Smooth muscle cell (in vitro differentiated cells): ENCODE measurements around the gene ZNF101. TPM values are rescaled to one million over a fixed set of nuclear protein-coding genes. Genes with fewer than 3 reads are reported as not detected.

Experiments used
- DNase-seq: peaks from one replicate; lab custom pipeline; 2025; ENCODE audit not compliant: unreplicated experiment; lab: John Stamatoyannopoulos, UW
- H2AFZ ChIP-seq: fragments of 200-600 bp; sonication (generic); 2 replicates; pipeline ENCODE4 v1.6.0; 2016; ENCODE audit warnings: antibody characterized with exemption, low read depth, mild to moderate bottlenecking
- H3F3A ChIP-seq: fragments of 200-600 bp; sonication (generic); 2 replicates; pipeline ENCODE4 v1.6.0; 2017; ENCODE audit warnings: antibody characterized with exemption, low read depth
- H3K27ac ChIP-seq: fragments of 200-600 bp; sonication (generic); 2 replicates; pipeline ENCODE4 v1.5.1; 2016; ENCODE audit warnings: low read depth, mild to moderate bottlenecking
- H3K27me3 ChIP-seq: fragments of 200-600 bp; sonication (generic); 2 replicates; pipeline ENCODE4 v1.6.1; 2016; ENCODE audit warnings: low read depth, mild to moderate bottlenecking
- H3K36me3 ChIP-seq: fragments of 200-600 bp; sonication (generic); 2 replicates; pipeline ENCODE4 v1.5.1; 2016; ENCODE audit warnings: low read depth
- H3K4me1 ChIP-seq: fragments of 200-600 bp; sonication (generic); 2 replicates; pipeline ENCODE4 v1.5.1; 2016; ENCODE audit warnings: low read depth
- H3K4me2 ChIP-seq: fragments of 200-600 bp; sonication (generic); 2 replicates; pipeline ENCODE4 v1.6.0; 2016; ENCODE audit warnings: mild to moderate bottlenecking
- H3K4me3 ChIP-seq: fragments of 200-600 bp; sonication (generic); 2 replicates; pipeline ENCODE4 v1.5.1; 2016; ENCODE audit warnings: mild to moderate bottlenecking
- H3K79me2 ChIP-seq: fragments of 200-600 bp; sonication (generic); 2 replicates; pipeline ENCODE4 v1.6.0; 2016; ENCODE audit warnings: low read depth, mild to moderate bottlenecking
- H3K9ac ChIP-seq: fragments of 200-600 bp; sonication (generic); 2 replicates; pipeline ENCODE4 v1.6.0; 2016; ENCODE audit warnings: low read depth
- H3K9me3 ChIP-seq: fragments of 200-600 bp; sonication (generic); replicated peaks from 2 replicates; pipeline ENCODE4 v1.5.1; 2016; ENCODE audit warnings: low read depth
- H4K20me1 ChIP-seq: fragments of 200-600 bp; sonication (generic); 2 replicates; pipeline ENCODE4 v1.6.0; 2016; ENCODE audit warnings: low read depth
- CTCF ChIP-seq: fragments of 200-600 bp; sonication (generic); IDR thresholded peaks from 2 replicates; pipeline ENCODE4 v1.5.1; 2017; ENCODE audit warnings: borderline replicate concordance, mild to moderate bottlenecking, antibody characterized with exemption; ENCODE audit not compliant: insufficient read depth, poor library complexity, severe bottlenecking
- WGBS: methylation state at CpG from one replicate; pipeline ENCODE4 v1.1.7; 2016; ENCODE audit warnings: low lambda C conversion rate; 5-methylcytosine and 5-hydroxymethylcytosine counted together
- polyA plus RNA-seq: library from polyadenylated mRNA; unstranded; fragments of >200 nt; fragmentation: Nextera tagmentation; extraction: Ambion mirVana; gene quantifications from 2 replicates; pipeline ENCODE4 v1.2.1, GENCODE V29; 2016
- total RNA-seq: library from RNA; depleted of rRNA; stranded (reverse); fragments of >200 nt; gene quantifications from 2 replicates; pipeline ENCODE4 v1.2.3, GENCODE V29; 2014

ZNF101 gene
- total and polyA plus RNA-seq, 2 experiments from 2014 or later, result 0.83 to 5.4 TPM

- H3K9ac ChIP-seq, result no peak overlapping the region
- no peaks in the 10 kb centered on the region for H3K4me1 ChIP-seq
- H3K9me3 ChIP-seq, result no peaks in the 10 kb centered on the region
- H3K27me3 ChIP-seq, result no peaks in the 10 kb centered on the region
- H3K36me3 ChIP-seq, result no peaks in the 10 kb centered on the region
- H3K27ac ChIP-seq, result no peak overlapping the region
- DNase-seq, result no peak
- H4K20me1 ChIP-seq, result no peaks in the 10 kb centered on the region
- H3K4me3 ChIP-seq, result no peak overlapping the region
- WGBS, result 96% methylated on average over 5 of the region's 5 CpGs
- no peak for TF ChIP-seq CTCF
- no peak overlapping the region for H3K4me2 ChIP-seq
- no peaks in the 10 kb centered on the region for H3F3A ChIP-seq
- no peak overlapping the region for H2AFZ ChIP-seq
- H3K79me2 ChIP-seq, result no peaks in the 10 kb centered on the region
These were observed 36.0 kb upstream of the ZNF101 start for GRCh38 chr19:19632661-19633060.

GRCh38 chr19:19633711-19634515, 34.7 kb upstream of the ZNF101 start:
- H3K4me3 ChIP-seq, result no peak overlapping the region
- H3K36me3 ChIP-seq, result no peaks in the 10 kb centered on the region
- H3K79me2 ChIP-seq, result no peaks in the 10 kb centered on the region
- DNase-seq, result no peak
- TF ChIP-seq CTCF, result no peak
- H3K9ac ChIP-seq, result no peak overlapping the region
- no peak overlapping the region for H2AFZ ChIP-seq
- H3F3A ChIP-seq, result no peaks in the 10 kb centered on the region
- H3K9me3 ChIP-seq, result no peaks in the 10 kb centered on the region
- WGBS, result 95% methylated on average over 17 of the region's 22 CpGs
- no peaks in the 10 kb centered on the region for H4K20me1 ChIP-seq
- H3K4me1 ChIP-seq, result no peaks in the 10 kb centered on the region
- no peaks in the 10 kb centered on the region for H3K27me3 ChIP-seq
- H3K27ac ChIP-seq, result no peak overlapping the region
- H3K4me2 ChIP-seq, result no peak overlapping the region

GRCh38 chr19:19634516-19635312, 33.9 kb upstream of the ZNF101 start:
- Histone ChIP-seq H3K4me3 (no peak overlapping the region), H3K27ac (no peak overlapping the region), H3K4me1 (no peaks in the 10 kb centered on the region)

More at GRCh38 chr19:19634516-19635312, 33.9 kb upstream of the ZNF101 start:
- Histone ChIP-seq H3K79me2 (no peaks in the 10 kb centered on the region), H3F3A (no peaks in the 10 kb centered on the region), H3K36me3 (no peaks in the 10 kb centered on the region), H3K27me3 (no peaks in the 10 kb centered on the region), H2AFZ (no peak overlapping the region), H3K4me2 (no peak overlapping the region), H3K9ac (no peak overlapping the region), H4K20me1 (no peaks in the 10 kb centered on the region), H3K9me3 (no peaks in the 10 kb centered on the region)
- no peak for TF ChIP-seq CTCF
- DNase-seq, result no peak
- 99% methylated on average over 31 of the region's 36 CpGs for WGBS
